Measurements from ENCODE around the gene MTX3.

- no peak for TF ChIP-seq EZH2phosphoT487 (IDR thresholded peaks at IDR 0.05; ENCODE audit: borderline replicate concordance, low read depth)
- TF ChIP-seq CTCF (IDR thresholded peaks at IDR 0.05) = no peak
- TF ChIP-seq FOXM1 (IDR thresholded peaks at IDR 0.05; ENCODE audit: low read depth) = no peak
- no peak for TF ChIP-seq POLR2AphosphoS5 (IDR thresholded peaks at IDR 0.05; ENCODE audit: low read depth, low read length)
- no peak for TF ChIP-seq ELF1 (IDR thresholded peaks at IDR 0.05)
- no peak for TF ChIP-seq USF2 (IDR thresholded peaks at IDR 0.05; ENCODE audit: borderline replicate concordance, low read depth, low read length)
- TF ChIP-seq PBX3 (IDR thresholded peaks at IDR 0.05) = no peak
- TF ChIP-seq TAF1 (IDR thresholded peaks at IDR 0.05; ENCODE audit: borderline replicate concordance, low read depth, low read length) = no peak
- TF ChIP-seq EP300 (IDR thresholded peaks at IDR 0.05; ENCODE audit: borderline replicate concordance in 1 of 2, low read depth in 1 of 2, low read length in 1 of 2) = no peak
- TF ChIP-seq SMC3 (IDR thresholded peaks at IDR 0.05; ENCODE audit: low read depth, low read length) = no peak
Observed at GRCh38 chr5:80033513-80033912, 42.5 kb upstream of the MTX3 start.

Measured in SK-N-SH (cell line).